ENCODE measurements around the gene NSMCE1. TPM values are rescaled to one million over a fixed set of nuclear protein-coding genes. Genes with fewer than 3 reads are reported as not detected.
A peak's percentile ranks its signal among the peaks of the same experiment; 100 is the strongest.

The NSMCE1 gene
- total RNA-seq, 1 donor from 2014 or later = 45.5 TPM

GRCh38 chr16:27243725-27244362 lies 24.7 kb downstream of the NSMCE1 start:
- DNase-seq (ENCODE audit: low spot score) = no peak

GRCh38 chr16:27242868-27243590 lies 25.5 kb downstream of the NSMCE1 start:
- peak; percentile 58 for DNase-seq (ENCODE audit: low spot score)

GRCh38 chr16:27242398-27242797 lies 26.2 kb downstream of the NSMCE1 start:
- DNase-seq (ENCODE audit: low spot score) = no peak

GRCh38 chr16:27241658-27242057 lies 26.9 kb downstream of the NSMCE1 start:
- no peak for DNase-seq (ENCODE audit: low spot score)

- no peak for DNase-seq (ENCODE audit: low spot score)
These were observed 27.5 kb downstream of the NSMCE1 start for GRCh38 chr16:27240948-27241531.

- DNase-seq (ENCODE audit: low spot score) = no peak
These were observed 28.5 kb downstream of the NSMCE1 start for GRCh38 chr16:27239906-27240655.

- DNase-seq (ENCODE audit: low spot score) = no peak
These were observed 29.5 kb downstream of the NSMCE1 start for GRCh38 chr16:27239026-27239425.

GRCh38 chr16:27238591-27238990 lies 30.0 kb downstream of the NSMCE1 start:
- DNase-seq (ENCODE audit: low spot score) = no peak

- DNase-seq (ENCODE audit: low spot score) = peak; percentile 50
These were observed 30.5 kb downstream of the NSMCE1 start for GRCh38 chr16:27238016-27238587.

- DNase-seq (ENCODE audit: low spot score) = peak; percentile 27
These were observed 31.2 kb downstream of the NSMCE1 start for GRCh38 chr16:27237219-27238015.

- no peak for DNase-seq (ENCODE audit: low spot score)
These were observed 31.8 kb downstream of the NSMCE1 start for GRCh38 chr16:27236635-27237218.

- no peak for DNase-seq (ENCODE audit: low spot score)
These were observed 32.7 kb downstream of the NSMCE1 start for GRCh38 chr16:27235938-27236245.

- DNase-seq (ENCODE audit: low spot score) = peak; percentile 90
These were observed 33.3 kb downstream of the NSMCE1 start for GRCh38 chr16:27235055-27235937.

GRCh38 chr16:27234603-27235002 lies 34.0 kb downstream of the NSMCE1 start:
- no peak for DNase-seq (ENCODE audit: low spot score)

- no peak for DNase-seq (ENCODE audit: low spot score)
These were observed 34.4 kb downstream of the NSMCE1 start for GRCh38 chr16:27234171-27234570.

GRCh38 chr16:27233731-27234130 lies 34.8 kb downstream of the NSMCE1 start:
- no peak for DNase-seq (ENCODE audit: low spot score)

- no peak for DNase-seq (ENCODE audit: low spot score)
These were observed 35.5 kb downstream of the NSMCE1 start for GRCh38 chr16:27232901-27233625.

- no peak for DNase-seq (ENCODE audit: low spot score)
These were observed 36.3 kb downstream of the NSMCE1 start for GRCh38 chr16:27232061-27232900.

Data from umbilical cord (tissue), 2 donors.